HL-60 (cell line): ENCODE results near the gene TBC1D3B.
"Not testable (repeated sequence)": the region's sequence is repeated elsewhere in the genome, so short reads cannot be mapped to it uniquely, and the experiment has no call there.

ENCODE experiments used
- DNase-seq, 2 experiments: peaks; one replicate each; pipeline ENCODE4 v3.0.0-alpha.2; 2010 to 2020; ENCODE audit warnings: low read depth in 1 of 2, low spot score in 1 of 2
- H3K27ac ChIP-seq: fragments of 250-450 bp; sonication (Bioruptor Pico); replicated peaks from 2 replicates; pipeline ENCODE4 v1.5.1; 2020; ENCODE audit warnings: mild to moderate bottlenecking, moderate library complexity
- H3K27me3 ChIP-seq: fragments of 250-450 bp; sonication (Bioruptor Pico); 2 replicates; pipeline ENCODE4 v1.5.1; 2021; ENCODE audit warnings: mild to moderate bottlenecking, moderate library complexity; ENCODE audit not compliant: insufficient read depth, poor library complexity, severe bottlenecking
- H3K4me3 ChIP-seq: replicated peaks from 2 replicates; pipeline ENCODE4 v1.5.1; 2011; ENCODE audit warnings: mild to moderate bottlenecking, control low read depth, low read length; ENCODE audit not compliant: insufficient read depth
- GABPA ChIP-seq: IDR thresholded peaks from 2 replicates; pipeline ENCODE4 v1.6.1; 2012; ENCODE audit warnings: low read depth
- POLR2AphosphoS5 ChIP-seq: IDR thresholded peaks from 2 replicates; pipeline ENCODE4 v1.6.1; 2012; ENCODE audit warnings: low read depth
- SPI1 ChIP-seq: IDR thresholded peaks from 2 replicates; pipeline ENCODE4 v1.6.1; 2012; ENCODE audit warnings: low read depth, mild to moderate bottlenecking, borderline replicate concordance
- TF ChIP-seq, protein P1 (sequence below): IDR thresholded peaks from 2 replicates; pipeline ENCODE4 v1.6.1; 2012; ENCODE audit warnings: low read depth; ENCODE audit not compliant: insufficient replicate concordance
- TF ChIP-seq, protein P2 (sequence below): IDR thresholded peaks from one replicate; pipeline ENCODE4 v1.5.1; 2011; ENCODE audit warnings: low read length, control low read depth, inconsistent platforms; ENCODE audit not compliant: insufficient read depth

Gene TBC1D3B

DNA sequence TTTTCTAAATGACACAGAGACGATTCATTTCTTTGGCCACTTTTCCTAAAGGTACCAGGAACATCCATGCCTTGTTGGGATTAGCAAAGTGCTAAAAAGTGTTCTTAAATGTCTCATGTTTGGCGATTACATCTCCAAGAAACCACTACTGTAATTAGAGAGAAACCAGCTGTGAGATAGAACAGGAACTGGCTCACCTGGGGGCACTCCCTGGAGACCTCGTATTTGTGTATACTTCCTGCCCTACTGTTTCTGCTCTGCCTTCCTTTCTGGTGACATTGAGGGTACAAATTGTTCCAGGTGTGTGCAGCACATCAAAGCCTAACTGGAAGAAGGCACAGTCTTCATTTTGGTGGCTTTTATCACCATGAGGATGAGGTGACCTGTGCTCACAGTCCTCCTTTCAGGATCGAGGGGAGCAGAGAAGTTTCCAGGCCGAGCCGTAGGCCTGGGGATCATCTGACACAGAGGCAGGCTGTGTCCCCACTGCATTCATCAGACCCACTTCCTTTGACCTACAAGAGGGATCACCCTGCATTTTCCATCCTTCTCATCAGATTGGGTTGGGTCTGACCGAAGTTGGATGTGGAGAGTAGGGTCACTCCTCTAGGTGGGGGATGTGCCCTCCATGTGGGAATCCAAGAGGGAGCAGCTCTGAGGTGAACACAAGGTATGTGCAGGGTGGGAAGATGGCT lies 49.1 kb downstream of the TBC1D3B start:
- DNase-seq, result no peak
- no peak for TF ChIP-seq GABPA
- TF ChIP-seq POLR2AphosphoS5, result no peak
- TF ChIP-seq SPI1, result no peak
- no peaks in the 10 kb centered on the region for H3K27me3 ChIP-seq
- H3K27ac ChIP-seq, result no peak overlapping the region
- H3K4me3 ChIP-seq, result no peak overlapping the region

DNA sequence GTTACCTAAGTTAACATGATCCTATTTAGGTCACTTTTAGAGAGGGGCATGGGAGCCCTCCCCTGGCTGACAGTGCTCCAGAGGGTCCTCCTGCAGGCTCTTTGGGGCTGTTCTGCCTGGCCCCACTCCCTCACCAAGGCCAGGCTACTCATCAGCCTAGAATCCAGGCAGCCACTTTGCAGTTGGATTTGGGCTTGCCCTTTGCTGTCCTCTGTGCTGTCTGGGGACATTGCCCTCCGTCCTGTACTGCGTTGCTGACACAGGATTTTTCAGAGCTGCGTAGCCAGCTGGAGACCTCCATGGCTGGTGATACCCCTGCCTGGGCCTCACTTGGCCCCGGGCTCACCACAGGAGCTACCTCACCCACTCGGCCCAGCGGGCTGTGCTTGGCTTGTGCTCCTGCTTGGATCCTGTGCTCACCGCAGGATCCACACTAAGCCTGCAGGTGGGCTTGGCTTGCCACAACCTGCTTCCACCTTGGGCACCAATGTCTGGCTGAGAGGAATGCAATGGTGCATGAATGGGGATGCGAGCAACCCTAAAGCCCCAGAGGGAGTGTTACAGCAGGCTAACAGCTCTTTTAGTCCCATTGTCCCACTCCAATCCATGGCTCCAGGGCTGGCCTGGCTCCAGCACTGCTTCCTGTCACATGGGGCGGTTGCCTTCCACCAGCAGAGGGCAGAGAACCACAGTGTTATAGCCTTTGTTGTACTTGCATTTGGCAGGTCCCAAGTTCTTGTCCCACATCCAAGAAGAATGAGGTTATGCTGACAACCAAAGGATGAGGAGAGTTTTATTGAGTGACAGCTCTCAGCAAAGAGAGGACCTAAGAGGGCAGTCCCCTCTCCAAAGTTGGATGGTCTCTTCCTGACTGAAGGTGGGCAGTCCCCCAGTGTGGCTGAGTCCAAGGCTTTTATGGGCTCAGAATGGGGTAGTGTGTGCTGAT lies 51.3 kb downstream of the TBC1D3B start:
- DNase-seq, result no peak

DNA sequence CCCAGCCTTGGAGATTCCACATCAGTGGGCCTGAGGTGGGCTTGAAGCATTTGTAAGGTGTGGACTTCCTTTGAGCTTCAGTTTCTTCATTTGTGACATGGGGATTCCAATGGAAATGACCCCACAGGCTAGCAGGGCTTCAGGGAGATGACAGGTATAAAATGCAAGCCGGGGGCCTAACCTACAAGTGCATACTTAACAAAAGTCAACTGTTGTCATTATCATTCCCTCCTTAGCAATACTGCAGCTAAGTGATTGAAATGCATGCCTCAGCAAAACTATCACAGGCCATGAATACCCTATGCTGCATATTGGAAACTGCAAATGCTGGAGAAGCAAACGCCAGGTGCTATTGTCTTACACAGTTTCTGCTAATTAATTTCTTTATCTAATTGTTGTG lies 53.0 kb downstream of the TBC1D3B start:
- no peak overlapping the region for H3K27ac ChIP-seq
- DNase-seq, result no peak
- H3K27me3 ChIP-seq, result no peaks in the 10 kb centered on the region
- H3K4me3 ChIP-seq, result no peak overlapping the region
- TF ChIP-seq GABPA, result no peak
- TF ChIP-seq, protein P1, sequence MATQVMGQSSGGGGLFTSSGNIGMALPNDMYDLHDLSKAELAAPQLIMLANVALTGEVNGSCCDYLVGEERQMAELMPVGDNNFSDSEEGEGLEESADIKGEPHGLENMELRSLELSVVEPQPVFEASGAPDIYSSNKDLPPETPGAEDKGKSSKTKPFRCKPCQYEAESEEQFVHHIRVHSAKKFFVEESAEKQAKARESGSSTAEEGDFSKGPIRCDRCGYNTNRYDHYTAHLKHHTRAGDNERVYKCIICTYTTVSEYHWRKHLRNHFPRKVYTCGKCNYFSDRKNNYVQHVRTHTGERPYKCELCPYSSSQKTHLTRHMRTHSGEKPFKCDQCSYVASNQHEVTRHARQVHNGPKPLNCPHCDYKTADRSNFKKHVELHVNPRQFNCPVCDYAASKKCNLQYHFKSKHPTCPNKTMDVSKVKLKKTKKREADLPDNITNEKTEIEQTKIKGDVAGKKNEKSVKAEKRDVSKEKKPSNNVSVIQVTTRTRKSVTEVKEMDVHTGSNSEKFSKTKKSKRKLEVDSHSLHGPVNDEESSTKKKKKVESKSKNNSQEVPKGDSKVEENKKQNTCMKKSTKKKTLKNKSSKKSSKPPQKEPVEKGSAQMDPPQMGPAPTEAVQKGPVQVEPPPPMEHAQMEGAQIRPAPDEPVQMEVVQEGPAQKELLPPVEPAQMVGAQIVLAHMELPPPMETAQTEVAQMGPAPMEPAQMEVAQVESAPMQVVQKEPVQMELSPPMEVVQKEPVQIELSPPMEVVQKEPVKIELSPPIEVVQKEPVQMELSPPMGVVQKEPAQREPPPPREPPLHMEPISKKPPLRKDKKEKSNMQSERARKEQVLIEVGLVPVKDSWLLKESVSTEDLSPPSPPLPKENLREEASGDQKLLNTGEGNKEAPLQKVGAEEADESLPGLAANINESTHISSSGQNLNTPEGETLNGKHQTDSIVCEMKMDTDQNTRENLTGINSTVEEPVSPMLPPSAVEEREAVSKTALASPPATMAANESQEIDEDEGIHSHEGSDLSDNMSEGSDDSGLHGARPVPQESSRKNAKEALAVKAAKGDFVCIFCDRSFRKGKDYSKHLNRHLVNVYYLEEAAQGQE, result no peak
- TF ChIP-seq, protein P2, sequence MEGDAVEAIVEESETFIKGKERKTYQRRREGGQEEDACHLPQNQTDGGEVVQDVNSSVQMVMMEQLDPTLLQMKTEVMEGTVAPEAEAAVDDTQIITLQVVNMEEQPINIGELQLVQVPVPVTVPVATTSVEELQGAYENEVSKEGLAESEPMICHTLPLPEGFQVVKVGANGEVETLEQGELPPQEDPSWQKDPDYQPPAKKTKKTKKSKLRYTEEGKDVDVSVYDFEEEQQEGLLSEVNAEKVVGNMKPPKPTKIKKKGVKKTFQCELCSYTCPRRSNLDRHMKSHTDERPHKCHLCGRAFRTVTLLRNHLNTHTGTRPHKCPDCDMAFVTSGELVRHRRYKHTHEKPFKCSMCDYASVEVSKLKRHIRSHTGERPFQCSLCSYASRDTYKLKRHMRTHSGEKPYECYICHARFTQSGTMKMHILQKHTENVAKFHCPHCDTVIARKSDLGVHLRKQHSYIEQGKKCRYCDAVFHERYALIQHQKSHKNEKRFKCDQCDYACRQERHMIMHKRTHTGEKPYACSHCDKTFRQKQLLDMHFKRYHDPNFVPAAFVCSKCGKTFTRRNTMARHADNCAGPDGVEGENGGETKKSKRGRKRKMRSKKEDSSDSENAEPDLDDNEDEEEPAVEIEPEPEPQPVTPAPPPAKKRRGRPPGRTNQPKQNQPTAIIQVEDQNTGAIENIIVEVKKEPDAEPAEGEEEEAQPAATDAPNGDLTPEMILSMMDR, result no peak
- no peak for TF ChIP-seq POLR2AphosphoS5
- no peak for TF ChIP-seq SPI1

More for the DNA sequence above, 51.3 kb downstream of the TBC1D3B start:
- H3K27ac ChIP-seq, result no peak overlapping the region
- H3K4me3 ChIP-seq, result no peak overlapping the region
- TF ChIP-seq, protein P2, result no peak
- no peak for TF ChIP-seq POLR2AphosphoS5
- no peak for TF ChIP-seq GABPA
- TF ChIP-seq, protein P1, result no peak
- TF ChIP-seq SPI1, result no peak
- H3K27me3 ChIP-seq, result no peaks in the 10 kb centered on the region

DNA sequence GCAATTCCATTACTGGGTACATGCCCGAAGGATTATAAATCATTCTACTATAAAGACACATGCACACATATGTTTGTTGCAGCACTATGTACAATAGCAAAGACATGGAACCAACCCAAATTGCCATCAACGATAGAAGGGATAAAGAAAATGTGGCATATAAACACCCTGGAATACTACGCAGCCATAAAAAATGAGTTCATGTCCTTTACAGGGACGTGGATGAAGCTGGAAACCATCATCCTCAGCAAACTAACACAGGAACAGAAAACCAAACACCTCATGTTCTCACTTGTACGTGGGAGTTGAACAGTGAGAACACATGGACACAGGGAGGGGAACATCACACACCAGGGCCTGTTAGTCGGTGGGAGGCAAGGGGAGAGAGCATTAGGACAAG lies 55.3 kb downstream of the TBC1D3B start:
- not testable (repeated sequence) for H3K27me3 ChIP-seq, H3K4me3 ChIP-seq, DNase-seq, H3K27ac ChIP-seq
